ENCODE measurements around the gene HYLS1.

Gene HYLS1

GRCh38 chr11:125933030-125933813 is 45.8 kb downstream of the HYLS1 start:
- no peak for DNase-seq (ENCODE audit: low read depth)

DNA sequence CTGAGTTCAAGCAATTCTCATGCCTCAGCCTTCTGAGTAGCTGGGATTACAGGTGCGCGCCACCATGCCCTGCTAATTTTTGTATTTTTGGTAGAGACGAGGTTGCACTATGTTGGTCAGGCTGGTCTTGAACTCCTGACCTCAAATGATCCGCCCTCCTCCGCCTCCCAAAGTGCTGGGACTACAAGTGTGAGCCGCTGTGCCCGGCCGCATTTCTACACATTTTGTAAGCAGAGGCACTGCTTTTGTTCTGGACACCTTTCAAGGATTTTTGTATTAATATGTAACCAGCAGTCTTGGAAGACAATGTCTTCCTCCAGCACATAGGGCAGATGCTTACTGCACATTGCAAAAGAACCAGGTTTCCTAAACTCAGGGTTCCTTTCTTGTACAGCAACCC is 47.0 kb downstream of the HYLS1 start:
- DNase-seq (ENCODE audit: low read depth) = no peak

DNA sequence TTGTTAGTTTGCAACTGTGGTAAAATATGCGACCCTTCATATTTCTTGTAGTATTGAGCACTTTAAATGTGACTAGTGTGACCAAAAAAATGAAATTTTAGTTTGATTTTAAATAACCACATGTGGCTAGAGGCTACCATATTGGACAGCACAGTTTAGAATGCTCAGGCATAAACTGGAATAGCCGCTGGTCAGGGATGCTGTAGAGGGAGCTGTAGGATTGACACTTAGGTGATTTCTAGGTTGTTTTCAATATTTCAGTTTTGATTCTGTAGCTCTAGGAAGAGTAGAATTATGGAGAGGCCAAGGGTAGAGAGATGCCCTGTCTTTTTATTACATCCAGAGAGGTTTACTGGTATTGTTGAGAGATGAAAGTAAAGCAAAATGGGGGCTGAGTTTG is 47.6 kb downstream of the HYLS1 start:
- no peak for DNase-seq (ENCODE audit: low read depth)

GRCh38 chr11:125935618-125936199 is 48.2 kb downstream of the HYLS1 start:
- DNase-seq (ENCODE audit: low read depth) = no peak

DNA sequence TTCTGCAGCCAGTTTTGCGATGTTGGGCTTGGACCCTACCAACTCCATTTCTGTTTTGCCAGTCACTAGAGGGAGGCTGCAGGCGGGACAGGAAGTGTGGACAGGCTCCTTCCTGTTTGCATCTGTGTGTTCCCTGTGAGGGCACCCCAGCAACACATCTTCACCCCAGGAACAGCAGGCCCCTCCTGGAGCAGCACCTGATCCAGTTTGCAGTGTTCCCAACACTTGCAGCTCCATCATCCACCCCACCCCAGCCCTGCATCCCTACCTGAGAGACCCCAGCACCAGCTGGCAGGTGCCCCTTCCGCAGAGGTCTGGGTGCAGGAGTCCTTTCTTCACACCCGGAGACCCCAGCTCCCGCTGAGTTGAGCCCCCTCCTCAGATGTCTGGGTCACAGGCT is 51.0 kb downstream of the HYLS1 start:
- no peak for DNase-seq (ENCODE audit: low read depth)

DNA sequence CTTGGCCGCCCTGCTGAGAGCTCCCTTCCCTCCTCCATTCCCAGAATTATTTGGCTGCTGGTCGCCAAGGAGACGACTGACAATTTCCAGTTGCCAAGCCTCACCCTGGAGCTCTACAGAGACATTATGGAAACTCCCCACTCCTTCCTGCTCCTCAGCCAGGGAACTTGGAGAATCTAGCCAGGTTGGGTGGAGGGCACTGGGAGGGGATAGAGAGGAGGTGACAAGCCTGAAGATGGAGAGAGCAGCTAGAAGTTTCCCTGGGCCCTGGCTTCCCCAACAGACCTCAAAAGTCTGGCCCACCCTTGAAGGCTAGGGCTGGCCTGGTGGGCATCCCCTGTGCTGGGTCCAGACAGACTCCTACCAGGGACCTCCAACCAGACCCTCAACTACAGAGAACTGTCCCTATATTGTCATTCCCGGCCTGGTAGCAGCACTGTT is 51.6 kb downstream of the HYLS1 start:
- DNase-seq (ENCODE audit: low read depth) = no peak

DNA sequence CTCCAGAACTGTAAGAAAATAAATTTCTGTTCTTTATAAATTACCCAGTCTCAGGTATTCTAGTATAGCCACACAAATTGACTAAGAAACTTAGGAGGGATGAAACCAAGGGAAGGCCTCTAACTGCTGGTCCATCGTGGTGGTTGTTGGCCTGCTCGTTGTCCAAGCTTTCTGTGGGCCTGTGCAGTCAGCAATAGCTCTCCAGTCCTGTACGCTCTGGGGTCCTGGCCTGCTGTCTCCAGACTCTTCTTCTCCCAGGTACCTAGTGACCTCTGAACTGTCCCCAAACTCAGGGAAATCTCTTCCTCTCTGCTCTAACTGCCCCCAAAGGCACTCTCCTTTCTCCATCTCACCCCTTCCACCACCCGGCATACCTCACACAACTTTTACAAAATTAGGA is 52.7 kb downstream of the HYLS1 start:
- no peak for DNase-seq (ENCODE audit: low read depth)

GRCh38 chr11:125941267-125941618 is 53.8 kb downstream of the HYLS1 start:
- DNase-seq (ENCODE audit: low read depth) = no peak

- peak; percentile 12 for DNase-seq (ENCODE audit: low read depth)
Measured at GRCh38 chr11:125941619-125942611, 54.4 kb downstream of the HYLS1 start.

DNA sequence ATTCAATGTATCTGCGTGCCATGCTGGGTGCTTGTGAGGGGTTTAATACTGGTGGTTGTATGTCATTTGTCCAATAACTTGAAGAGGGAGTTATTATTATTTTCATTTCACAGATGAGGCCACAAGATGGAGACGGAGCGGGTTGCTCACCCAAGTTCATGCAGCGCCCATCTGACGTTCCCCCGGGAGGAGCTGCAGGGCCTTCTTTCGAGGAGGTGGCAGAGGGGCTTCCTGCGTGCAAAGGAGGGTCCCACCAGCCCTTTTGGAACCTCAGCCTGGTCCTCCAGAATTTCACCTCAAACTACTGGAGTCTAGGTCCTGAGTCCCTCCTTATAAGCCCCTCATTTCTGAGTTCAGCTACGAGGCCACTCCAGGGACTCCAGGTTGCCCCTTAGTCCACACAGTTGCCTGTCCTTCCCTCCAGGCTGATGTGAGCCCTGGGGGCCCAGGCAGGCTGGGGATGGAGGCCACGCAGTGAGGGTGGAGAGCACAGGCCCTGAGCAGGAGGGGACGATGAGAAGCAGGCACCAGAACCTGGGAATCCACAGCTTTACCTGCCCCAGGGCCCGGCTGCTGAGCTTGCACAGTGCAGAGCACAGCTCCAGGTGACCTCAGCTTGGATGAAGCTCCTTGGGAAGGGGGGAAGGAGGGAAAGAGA is 55.4 kb downstream of the HYLS1 start:
- no peak for DNase-seq (ENCODE audit: low read depth)

- DNase-seq (ENCODE audit: low read depth) = no peak
Measured at GRCh38 chr11:125943661-125944349, 56.3 kb downstream of the HYLS1 start.

- DNase-seq (ENCODE audit: low read depth) = no peak
Measured at GRCh38 chr11:125944350-125945010, 57.0 kb downstream of the HYLS1 start.

- no peak for DNase-seq (ENCODE audit: low read depth)
Measured at GRCh38 chr11:125945011-125945796, 57.7 kb downstream of the HYLS1 start.

DNA sequence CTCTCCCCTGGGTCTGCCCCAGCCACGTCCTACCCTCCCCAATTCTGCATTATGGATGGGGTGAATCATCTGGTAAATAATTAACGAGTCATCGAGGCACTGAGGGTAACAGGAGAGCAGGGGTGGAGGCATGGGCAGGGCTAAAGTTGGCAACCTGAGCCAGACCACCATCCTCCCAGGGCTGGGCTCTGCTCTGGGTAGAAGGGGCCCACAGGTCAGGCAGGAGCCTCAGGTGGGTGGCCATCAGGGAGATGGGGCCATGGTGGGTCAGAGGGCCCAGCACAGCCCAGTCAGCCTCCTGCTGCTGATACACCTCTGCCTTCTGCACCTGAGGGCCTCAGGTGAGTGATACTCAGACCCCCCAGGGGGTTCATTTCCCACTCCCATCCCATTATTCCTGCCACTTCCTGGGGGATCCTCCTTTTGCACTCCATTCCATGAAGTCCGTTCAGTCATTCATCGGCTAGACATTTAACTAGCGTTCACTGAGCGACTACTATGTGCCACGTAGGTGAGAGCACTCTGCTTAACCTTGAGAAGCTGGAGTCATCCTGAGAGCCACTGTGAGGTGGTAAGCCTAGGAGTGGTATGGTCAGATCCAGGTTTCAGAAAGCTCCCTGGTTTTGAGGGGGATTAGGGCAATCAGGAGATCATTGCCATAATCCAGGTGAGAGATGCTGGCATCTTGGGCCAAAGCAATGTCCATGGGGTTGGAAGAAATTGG is 58.5 kb downstream of the HYLS1 start, which contains the start of gene VSIG10L2:
TSS of gene VSIG10L2 (plus strand) at position 248 of the 724 bp plus-strand sequence. CDS start at position 260, 12 bp downstream.
- DNase-seq (ENCODE audit: low read depth) = no peak

DNA sequence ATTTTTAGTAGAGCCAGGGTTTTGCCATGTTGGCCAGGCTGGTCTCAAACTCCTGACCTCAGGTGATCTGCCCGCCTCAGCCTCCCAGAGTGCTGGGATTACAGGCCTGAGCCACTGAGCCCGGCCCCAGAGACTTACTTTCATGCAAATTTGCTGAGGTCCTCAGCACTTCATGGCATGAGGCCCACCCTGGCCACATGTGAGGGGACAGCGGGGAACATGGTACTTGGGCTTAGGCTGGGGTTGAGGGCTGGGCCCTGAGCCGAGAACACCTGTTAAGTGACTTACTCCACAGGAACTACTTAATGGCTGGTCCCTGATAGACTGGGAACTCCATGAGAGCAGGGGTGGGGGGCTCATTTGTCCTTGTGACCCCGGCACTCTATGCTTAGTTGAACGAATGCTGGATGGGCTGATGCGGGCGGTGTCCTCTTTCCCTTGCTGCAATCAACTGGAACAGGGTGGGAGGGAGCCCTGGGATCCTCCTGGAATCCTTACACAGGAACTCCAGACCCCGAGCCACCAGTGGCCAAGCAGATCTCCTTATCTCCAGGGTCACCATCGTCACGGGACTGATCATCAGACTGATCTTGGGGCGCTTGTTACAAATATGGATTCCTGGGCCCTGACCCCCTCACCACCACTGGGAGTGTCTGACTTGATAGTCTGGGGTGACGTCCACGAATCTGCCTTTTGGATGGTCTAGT is 59.4 kb downstream of the HYLS1 start:
- DNase-seq (ENCODE audit: low read depth) = no peak

- no peak for DNase-seq (ENCODE audit: low read depth)
Measured at GRCh38 chr11:125947419-125948277, 60.2 kb downstream of the HYLS1 start.

DNA sequence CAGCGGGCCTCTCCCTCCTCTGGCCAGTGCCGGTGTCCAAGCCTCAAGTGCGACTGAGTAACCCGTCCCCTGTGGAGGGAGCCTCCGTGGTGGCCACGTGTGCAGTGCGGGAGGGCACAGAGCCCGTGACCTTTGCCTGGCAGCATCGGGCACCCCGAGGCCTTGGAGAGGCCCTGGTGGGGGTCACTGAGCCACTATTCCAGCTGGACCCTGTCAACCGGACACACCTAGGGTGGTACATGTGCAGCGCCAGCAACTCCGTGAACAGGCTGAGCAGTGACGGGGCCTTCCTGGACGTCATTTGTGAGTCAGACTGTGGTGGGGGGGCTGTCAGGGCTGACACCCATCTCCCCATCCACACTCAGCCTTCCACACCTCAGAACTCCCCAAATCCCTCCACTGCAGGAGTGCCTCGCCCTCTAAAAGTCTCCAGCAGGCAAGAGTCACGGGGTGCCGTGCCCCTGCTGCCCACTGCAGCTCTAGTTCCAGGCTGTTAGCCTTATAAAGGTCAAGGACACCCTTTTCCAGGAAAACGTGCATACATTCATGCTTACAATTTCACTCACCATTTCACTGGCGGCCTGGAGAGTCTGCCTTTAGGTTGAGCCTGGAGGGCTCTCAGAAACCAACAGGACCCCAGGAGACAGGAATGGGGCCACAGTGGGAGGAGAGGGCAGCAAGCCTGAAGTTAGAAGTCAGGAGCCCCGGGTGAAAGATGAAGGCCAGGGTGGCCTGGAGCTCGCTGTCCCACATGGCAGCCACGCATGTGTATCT is 61.0 kb downstream of the HYLS1 start:
- no peak for DNase-seq (ENCODE audit: low read depth)

All from stimulated activated CD8-positive, alpha-beta memory T cell treated with anti-CD3 and anti-CD28 coated beads, Interleukin-7, amount 100 ng/mL, for 24 hours (primary cell).